ENCODE data around the gene ACAD10. TPM values are rescaled to one million over a fixed set of nuclear protein-coding genes. Genes with fewer than 3 reads are reported as not detected.
"Not testable (repeated sequence)": the region's sequence is repeated elsewhere in the genome, so short reads cannot be mapped to it uniquely, and the experiment has no call there.

Gene ACAD10
- total RNA-seq, 1 experiment from 2014 or later: 25.3 TPM

- POLR2A ChIA-PET; H3K4me1 ChIP-seq (ENCODE audit: control insufficient read depth in 1 of 2, insufficient read depth in 2 of 2, low read length in 2 of 2); RAD21 ChIA-PET (ENCODE audit: low non-redundant PET in 1 of 2, low total read pairs in 2 of 2, uncharacterized antibody in 2 of 2, unreplicated experiment in 2 of 2); H3K9me3 ChIP-seq (ENCODE audit: control insufficient read depth in 1 of 2, insufficient read depth in 1 of 2, low read depth in 1 of 2, low read length in 2 of 2); H2AFZ ChIP-seq (ENCODE audit: low read depth, low read length, poor library complexity, severe bottlenecking); H3K4me2 ChIP-seq (ENCODE audit: low read length); DNase-seq (ENCODE audit: low read depth, low spot score); ATAC-seq; H3K4me3 ChIP-seq (replicated peaks in 1 of 2; ENCODE audit: low read depth in 1 of 2, low read length in 2 of 2); H4K20me1 ChIP-seq (ENCODE audit: insufficient read depth); H3K9ac ChIP-seq (ENCODE audit: low read length); H3K27me3 ChIP-seq (ENCODE audit: insufficient read depth, low read length); H3K9me2 ChIP-seq (ENCODE audit: insufficient read depth); intact Hi-C loops (cut with micrococcal nuclease); BruUV-seq (replicated peaks); H3K79me2 ChIP-seq (ENCODE audit: insufficient read depth, low read length); CTCF ChIA-PET; H3K27ac ChIP-seq (ENCODE audit: low read depth, low read length): not testable (repeated sequence)
- peaks cover 8 to 17% of the 10 kb centered on the region in 2 experiments; a peak in 3 of 4 replicates for H3K36me3 ChIP-seq (ENCODE audit: control insufficient read depth in 1 of 2, insufficient read depth in 2 of 2, low read length in 2 of 2)
Measured at GRCh38 chr12:111719316-111719715, 33.5 kb downstream of the ACAD10 start.

GRCh38 chr12:111720457-111720856 is 34.6 kb downstream of the ACAD10 start:
- H3K4me1 ChIP-seq (ENCODE audit: control insufficient read depth in 1 of 2, insufficient read depth in 2 of 2, low read length in 2 of 2): no peaks in the 10 kb centered on the region
- H3K9ac ChIP-seq (ENCODE audit: low read length): no peak overlapping the region
- ChIA-PET POLR2A (no interaction called here), RAD21 (ENCODE audit: low non-redundant PET in 1 of 2, low total read pairs in 2 of 2, uncharacterized antibody in 2 of 2, unreplicated experiment in 2 of 2) (interaction anchor here in 1 of 2 experiments (0.6 kb wide), 1 partner anchor 11 kb away, joined by 3 read pairs; no protein-coding TSS in a partner anchor), CTCF (no interaction called here)
- H3K4me2 ChIP-seq (ENCODE audit: low read length): no peak overlapping the region
- H3K27ac ChIP-seq (ENCODE audit: low read depth, low read length): no peak overlapping the region
- no peak overlapping the region for H2AFZ ChIP-seq (ENCODE audit: low read depth, low read length, poor library complexity, severe bottlenecking)
- no peak overlapping the region for H3K4me3 ChIP-seq (replicated peaks in 1 of 2; ENCODE audit: low read depth in 1 of 2, low read length in 2 of 2)
- DNase-seq (ENCODE audit: low read depth, low spot score) (no peak), ATAC-seq (no peak)
- peaks cover 8 to 16% of the 10 kb centered on the region in 2 experiments; a peak in 3 of 4 replicates for H3K36me3 ChIP-seq (ENCODE audit: control insufficient read depth in 1 of 2, insufficient read depth in 2 of 2, low read length in 2 of 2)
- no peaks in the 10 kb centered on the region for H3K79me2 ChIP-seq (ENCODE audit: insufficient read depth, low read length)
- no peaks in the 10 kb centered on the region for H4K20me1 ChIP-seq (ENCODE audit: insufficient read depth)
- H3K9me2 ChIP-seq (ENCODE audit: insufficient read depth): no peaks in the 10 kb centered on the region
- H3K9me3 ChIP-seq (ENCODE audit: control insufficient read depth in 1 of 2, insufficient read depth in 1 of 2, low read depth in 1 of 2, low read length in 2 of 2): no peaks in the 10 kb centered on the region
- H3K27me3 ChIP-seq (ENCODE audit: insufficient read depth, low read length): no peaks in the 10 kb centered on the region
- TF ChIP-seq SP1 (IDR thresholded peaks at IDR 0.05; ENCODE audit: low read depth): no peak
- TF ChIP-seq TCF7L2 (IDR thresholded peaks at IDR 0.05; ENCODE audit: borderline replicate concordance, extremely low read depth, insufficient read depth, insufficient read length): no peak
- TF ChIP-seq ZFX (IDR thresholded peaks at IDR 0.05): no peak
- no peak for TF ChIP-seq FOSL1 (IDR thresholded peaks at IDR 0.05; ENCODE audit: low read depth)
- no peak for TF ChIP-seq ZNF274 (IDR thresholded peaks at IDR 0.05; ENCODE audit: low read depth, low read length)
- no peak for TF ChIP-seq SIN3A (IDR thresholded peaks at IDR 0.05; ENCODE audit: low read depth)
- TF ChIP-seq ZBTB33 (IDR thresholded peaks at IDR 0.05; ENCODE audit: extremely low read depth, insufficient replicate concordance, low read length): no peak
- no peak for TF ChIP-seq RAD21 (IDR thresholded peaks at IDR 0.05; ENCODE audit: low read depth)
- no peak for TF ChIP-seq YY1 (IDR thresholded peaks at IDR 0.05; ENCODE audit: extremely low read depth, insufficient replicate concordance, low read depth, low read length)
- no peak for TF ChIP-seq EGR1 (IDR thresholded peaks at IDR 0.05; ENCODE audit: low read depth)
- no peak for TF ChIP-seq POLR2AphosphoS5 (IDR thresholded peaks at IDR 0.05; ENCODE audit: low read depth, low read length)
- no peak for TF ChIP-seq SRF (IDR thresholded peaks at IDR 0.05; ENCODE audit: low read depth)
- no peak for TF ChIP-seq EZH2 (IDR thresholded peaks at IDR 0.05)
- TF ChIP-seq JUND (IDR thresholded peaks at IDR 0.05): no peak
- intact Hi-C loops (cut with micrococcal nuclease): no loop called here
- no TSS peak for BruUV-seq (replicated peaks)

GRCh38 chr12:111723646-111724360 is 38.0 kb downstream of the ACAD10 start:
- H3K9me2 ChIP-seq (ENCODE audit: insufficient read depth); H2AFZ ChIP-seq (ENCODE audit: low read depth, low read length, poor library complexity, severe bottlenecking); H3K4me1 ChIP-seq (ENCODE audit: control insufficient read depth in 1 of 2, insufficient read depth in 2 of 2, low read length in 2 of 2); intact Hi-C loops (cut with micrococcal nuclease); H3K4me3 ChIP-seq (replicated peaks in 1 of 2; ENCODE audit: low read depth in 1 of 2, low read length in 2 of 2); H3K9me3 ChIP-seq (ENCODE audit: control insufficient read depth in 1 of 2, insufficient read depth in 1 of 2, low read depth in 1 of 2, low read length in 2 of 2); DNase-seq (ENCODE audit: low read depth, low spot score); ATAC-seq; H3K36me3 ChIP-seq (ENCODE audit: control insufficient read depth in 1 of 2, insufficient read depth in 2 of 2, low read length in 2 of 2); BruUV-seq (replicated peaks); RAD21 ChIA-PET (ENCODE audit: low non-redundant PET in 1 of 2, low total read pairs in 2 of 2, uncharacterized antibody in 2 of 2, unreplicated experiment in 2 of 2); H3K27ac ChIP-seq (ENCODE audit: low read depth, low read length); H4K20me1 ChIP-seq (ENCODE audit: insufficient read depth); H3K9ac ChIP-seq (ENCODE audit: low read length); H3K79me2 ChIP-seq (ENCODE audit: insufficient read depth, low read length); POLR2A ChIA-PET; H3K27me3 ChIP-seq (ENCODE audit: insufficient read depth, low read length); H3K4me2 ChIP-seq (ENCODE audit: low read length); CTCF ChIA-PET: not testable (repeated sequence)

Measured in HCT116 (cell line).